COR-L47 (cell line): Measurements from ENCODE around the gene PANX2.
"Not testable (repeated sequence)": the region's sequence is repeated elsewhere in the genome, so short reads cannot be mapped to it uniquely, and the experiment has no call there.

Experiments used
- DNase-seq: peaks from one replicate; lab custom pipeline; 2025; lab: John Stamatoyannopoulos, UW

PANX2 gene, protein sequence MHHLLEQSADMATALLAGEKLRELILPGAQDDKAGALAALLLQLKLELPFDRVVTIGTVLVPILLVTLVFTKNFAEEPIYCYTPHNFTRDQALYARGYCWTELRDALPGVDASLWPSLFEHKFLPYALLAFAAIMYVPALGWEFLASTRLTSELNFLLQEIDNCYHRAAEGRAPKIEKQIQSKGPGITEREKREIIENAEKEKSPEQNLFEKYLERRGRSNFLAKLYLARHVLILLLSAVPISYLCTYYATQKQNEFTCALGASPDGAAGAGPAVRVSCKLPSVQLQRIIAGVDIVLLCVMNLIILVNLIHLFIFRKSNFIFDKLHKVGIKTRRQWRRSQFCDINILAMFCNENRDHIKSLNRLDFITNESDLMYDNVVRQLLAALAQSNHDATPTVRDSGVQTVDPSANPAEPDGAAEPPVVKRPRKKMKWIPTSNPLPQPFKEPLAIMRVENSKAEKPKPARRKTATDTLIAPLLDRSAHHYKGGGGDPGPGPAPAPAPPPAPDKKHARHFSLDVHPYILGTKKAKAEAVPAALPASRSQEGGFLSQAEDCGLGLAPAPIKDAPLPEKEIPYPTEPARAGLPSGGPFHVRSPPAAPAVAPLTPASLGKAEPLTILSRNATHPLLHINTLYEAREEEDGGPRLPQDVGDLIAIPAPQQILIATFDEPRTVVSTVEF

GRCh38 chr22:50170453-50171318 lies at the start of gene PANX2:
PANX2 (plus strand) TSS chr22:50170731; CDS start chr22:50170731, 0 bp downstream.
- no peak for DNase-seq

GRCh38 chr22:50121202-50121740 lies 49.3 kb upstream of the PANX2 start:
- no peak for DNase-seq

- no peak for DNase-seq
Observed at GRCh38 chr22:50123119-50123518, 47.4 kb upstream of the PANX2 start.

DNA sequence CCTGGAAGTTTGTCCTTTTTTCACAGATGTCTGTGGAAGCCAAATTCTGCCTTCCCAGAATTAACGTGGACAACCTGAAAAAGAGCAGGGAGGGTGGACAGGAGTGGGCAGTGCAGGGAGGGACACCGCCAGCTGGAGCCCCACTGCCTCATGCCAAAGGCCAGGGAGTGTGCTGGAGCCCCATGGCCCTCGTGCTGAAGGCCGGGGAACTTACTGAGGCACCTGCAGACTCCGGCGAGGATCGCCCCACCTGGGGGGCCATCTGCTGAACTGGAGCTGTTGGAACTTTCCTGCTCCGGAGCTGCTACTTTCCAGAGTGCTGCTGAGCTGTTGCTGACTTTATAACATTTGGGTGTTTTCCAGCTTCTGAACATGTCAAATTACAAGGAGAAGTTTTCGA lies 45.5 kb upstream of the PANX2 start:
- DNase-seq, result no peak

DNA sequence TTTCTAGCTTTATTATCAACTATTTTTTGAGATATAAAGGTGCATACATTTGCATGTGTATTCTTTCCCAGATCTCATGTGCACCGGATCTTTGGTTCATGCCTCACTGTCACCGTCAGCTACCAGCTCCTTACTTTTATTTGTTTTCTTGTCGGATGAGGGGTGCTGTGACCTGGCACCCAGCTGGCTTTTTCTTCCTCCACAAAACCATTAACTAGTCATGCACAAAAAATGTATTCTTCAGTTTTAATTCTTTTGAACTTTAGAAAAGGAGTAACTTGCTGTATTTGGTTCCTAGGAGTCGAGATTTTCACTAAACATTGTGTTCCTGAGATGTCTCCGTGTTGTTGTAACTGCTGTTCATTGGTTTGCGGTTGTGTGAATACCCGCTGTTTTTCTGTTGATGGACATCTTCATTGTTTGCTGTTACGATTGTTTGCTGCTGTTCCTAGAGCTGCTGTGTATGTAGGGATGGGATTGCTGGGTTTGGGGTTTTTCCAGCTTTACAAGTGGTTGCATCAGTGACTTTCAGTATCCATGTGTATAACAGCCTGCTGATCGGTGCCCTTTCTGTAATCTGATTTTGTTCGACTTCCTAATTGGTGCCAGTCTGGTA lies 41.3 kb upstream of the PANX2 start:
- no peak for DNase-seq

DNA sequence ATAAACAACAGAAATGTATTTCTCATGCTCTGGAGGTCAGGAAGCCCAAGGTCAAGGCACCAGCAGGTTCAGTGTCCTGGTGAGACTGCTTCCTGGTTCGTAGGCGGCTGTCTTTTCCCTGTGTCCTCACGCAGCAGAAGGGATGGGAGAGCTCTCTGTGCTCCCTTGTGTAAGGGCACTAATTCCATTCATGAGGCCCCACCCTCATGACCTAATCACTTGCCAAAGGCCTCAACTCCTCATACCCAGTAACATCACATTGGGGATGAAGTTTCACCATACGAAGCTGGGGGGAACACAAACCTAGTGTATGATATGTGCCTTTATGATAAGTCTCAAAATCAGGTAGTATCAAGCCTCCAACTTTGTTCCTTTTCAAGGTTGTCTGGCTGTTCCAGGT lies 38.6 kb upstream of the PANX2 start:
- no peak for DNase-seq

DNA sequence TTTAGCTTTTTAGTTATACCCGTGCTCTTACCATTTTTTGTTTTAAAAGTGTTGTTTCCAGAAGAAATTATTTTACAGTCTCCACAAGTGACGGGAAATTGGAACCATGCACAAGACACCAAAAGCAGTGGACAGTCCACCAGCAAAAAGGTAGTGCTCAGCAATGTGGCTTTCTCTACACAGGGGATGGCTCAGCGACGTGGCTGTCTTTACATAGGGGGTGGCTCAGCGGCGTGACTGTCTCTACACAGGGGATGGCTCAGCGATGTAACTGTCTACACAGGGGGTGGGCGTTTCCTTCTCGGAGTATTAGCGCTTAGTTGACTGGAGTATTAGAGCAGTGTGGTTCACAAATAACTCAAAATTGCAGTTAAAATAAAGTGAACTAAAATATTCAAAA lies 36.0 kb upstream of the PANX2 start:
- DNase-seq, result no peak

GRCh38 chr22:50136581-50137015 lies 33.9 kb upstream of the PANX2 start:
- DNase-seq, result peak; percentile 35

- not testable (repeated sequence) for DNase-seq
Observed at GRCh38 chr22:50137277-50137676, 33.3 kb upstream of the PANX2 start.

GRCh38 chr22:50138041-50138440 lies 32.5 kb upstream of the PANX2 start:
- no peak for DNase-seq

- DNase-seq, result no peak
Observed at GRCh38 chr22:50138988-50139387, 31.5 kb upstream of the PANX2 start.

- peak; percentile 92 for DNase-seq
Observed at GRCh38 chr22:50139843-50140415, 30.6 kb upstream of the PANX2 start.

DNA sequence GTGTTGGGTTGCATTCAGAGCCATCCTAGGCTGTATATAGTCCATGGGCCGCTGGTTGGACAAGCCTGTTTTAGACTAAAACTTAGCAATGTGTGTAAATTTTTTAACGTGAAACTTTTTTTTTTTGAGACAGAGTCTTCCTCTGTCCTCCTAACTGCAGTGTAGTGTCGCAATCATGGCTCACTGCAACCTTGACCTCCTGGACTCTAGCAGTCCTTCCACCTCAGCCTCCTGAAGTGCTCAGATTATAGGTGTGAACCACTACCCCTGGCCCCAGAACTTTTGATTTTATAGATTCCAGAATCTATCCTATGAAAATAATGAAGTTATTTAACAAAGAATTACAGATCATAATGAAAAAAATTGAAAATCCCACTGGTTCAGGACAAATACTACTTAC lies 29.9 kb upstream of the PANX2 start:
- DNase-seq, result no peak

GRCh38 chr22:50141462-50141861 lies 29.1 kb upstream of the PANX2 start:
- no peak for DNase-seq

DNA sequence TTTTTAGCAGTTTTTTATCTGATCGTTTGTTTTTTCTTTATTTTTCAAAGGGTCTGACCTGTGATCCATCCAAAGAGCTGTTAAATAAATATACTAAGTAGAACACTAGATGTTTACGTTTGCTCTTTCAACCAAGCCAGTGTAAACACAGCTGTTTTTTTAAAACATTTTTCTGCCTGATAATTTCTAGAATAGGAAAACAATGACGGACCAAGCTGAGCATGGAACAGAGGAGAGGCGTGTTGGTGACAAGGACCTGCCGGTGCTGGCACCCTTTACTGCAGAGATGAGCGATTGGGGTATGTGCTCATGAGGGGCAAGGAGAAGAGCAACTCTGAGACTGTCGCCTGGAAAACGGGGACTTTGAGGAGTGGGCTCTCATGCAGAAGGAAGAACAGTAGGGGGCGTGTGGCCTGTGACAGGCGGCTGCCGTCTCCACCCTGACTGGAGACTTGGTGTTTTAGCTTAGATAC lies 28.6 kb upstream of the PANX2 start:
- DNase-seq, result peak; percentile 67

GRCh38 chr22:50143096-50143495 lies 27.4 kb upstream of the PANX2 start:
- no peak for DNase-seq

DNA sequence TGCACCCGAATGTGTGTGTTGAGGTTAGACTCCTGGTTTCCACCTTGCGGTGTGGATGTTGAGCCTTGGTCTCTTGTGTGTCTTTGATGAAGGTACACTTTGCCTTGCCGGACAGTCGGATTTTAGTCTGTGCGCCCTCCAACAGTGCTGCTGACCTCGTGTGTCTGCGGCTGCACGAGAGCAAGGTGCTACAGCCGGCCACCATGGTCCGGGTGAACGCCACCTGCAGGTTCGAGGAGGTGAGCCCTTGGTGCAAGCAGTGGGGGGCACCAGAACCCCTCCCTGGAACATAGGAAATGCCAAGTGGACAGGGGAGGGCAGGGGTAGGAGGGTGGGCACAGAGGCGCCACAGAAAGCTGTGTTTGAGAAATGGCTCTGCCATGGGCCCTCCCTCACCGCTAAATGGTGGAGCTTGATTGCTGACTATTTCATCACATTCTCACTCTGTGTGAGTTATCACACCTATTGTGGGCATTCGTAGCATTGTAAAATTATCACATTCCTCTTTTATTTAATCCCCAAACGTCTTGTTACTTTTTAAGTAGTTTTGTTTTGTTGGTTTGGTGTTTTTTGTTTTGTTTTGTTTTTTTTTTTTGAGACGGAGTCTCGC lies 26.4 kb upstream of the PANX2 start:
- no peak for DNase-seq

DNA sequence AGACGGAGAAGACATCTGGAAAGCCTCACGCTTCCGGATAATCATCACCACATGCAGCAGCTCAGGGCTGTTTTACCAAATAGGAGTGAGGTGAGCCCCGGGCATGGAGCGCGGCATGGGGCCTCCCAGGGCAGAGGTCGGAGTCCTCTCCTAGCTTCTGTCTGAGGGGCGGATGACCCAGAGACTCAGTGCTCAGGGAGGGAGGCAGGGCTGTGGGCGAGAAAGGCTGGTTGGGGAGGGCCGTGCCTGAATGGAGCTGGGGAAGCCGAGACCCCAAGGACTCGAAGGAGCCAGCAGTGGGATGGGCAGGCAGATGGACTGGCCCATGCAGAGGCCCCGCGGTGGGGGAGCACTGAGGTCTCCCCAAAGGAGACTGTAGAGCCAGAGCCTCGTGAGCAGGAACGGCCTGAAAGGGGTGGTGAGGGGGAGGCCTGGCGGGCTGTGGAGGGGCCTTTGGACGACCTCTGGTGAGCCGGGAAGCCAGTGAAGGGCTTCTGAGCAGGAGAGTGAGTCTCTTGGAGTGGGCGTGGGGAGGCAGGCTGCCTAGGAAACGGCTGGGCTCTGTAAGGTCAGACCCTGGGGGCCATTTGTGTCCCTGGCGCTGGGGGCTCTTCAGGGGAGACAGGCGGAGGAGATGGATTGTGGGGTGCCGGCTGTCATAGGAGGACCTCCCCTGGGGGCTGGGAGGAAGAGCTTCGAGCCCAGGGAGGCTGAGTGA lies 24.7 kb upstream of the PANX2 start:
- no peak for DNase-seq

DNA sequence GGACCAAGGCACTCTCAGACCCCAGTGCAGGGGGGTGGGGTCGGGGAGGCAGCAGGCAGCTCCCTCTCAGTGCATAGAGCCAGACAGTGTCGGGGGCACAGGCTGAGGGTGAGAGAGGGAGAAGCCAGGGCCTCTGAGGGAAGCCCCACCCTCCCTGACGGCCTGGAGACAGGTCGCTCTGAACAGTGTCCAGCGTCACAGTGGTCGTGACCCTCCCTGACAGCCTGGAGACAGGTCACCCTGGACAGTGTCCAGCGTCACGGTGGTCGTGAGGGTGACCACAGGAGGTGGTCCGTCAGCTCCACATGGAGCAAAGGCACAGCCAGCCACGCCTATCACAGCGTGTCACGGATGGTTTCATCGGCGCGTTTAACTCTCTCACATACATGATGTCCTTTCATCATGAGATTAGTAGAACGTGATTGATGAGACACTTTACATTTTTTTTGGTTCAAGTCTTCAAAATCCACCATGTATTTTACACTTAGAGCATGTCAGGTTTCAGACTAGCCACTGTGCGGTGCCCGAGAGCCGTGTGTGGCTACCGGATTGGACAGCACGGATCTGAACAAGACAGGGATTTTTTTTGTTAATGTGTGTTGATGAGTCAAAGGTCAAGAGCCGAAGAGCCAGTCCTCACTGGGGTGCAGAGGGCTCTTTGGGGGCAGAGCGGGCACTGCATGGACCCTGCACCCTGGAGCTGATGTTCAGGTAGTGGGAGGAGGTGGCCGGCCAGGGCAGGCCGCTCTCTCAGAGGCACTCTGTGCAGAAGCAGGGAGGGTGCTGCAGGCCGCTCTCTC lies 23.9 kb upstream of the PANX2 start:
- DNase-seq, result no peak
